UCSD-AML1 (cell line): ENCODE results near the gene SCD5.

Experiments used
- DNase-seq: peaks from one replicate; lab custom pipeline; 2025; ENCODE audit not compliant: unreplicated experiment; lab: John Stamatoyannopoulos, UW

SCD5 gene

DNA sequence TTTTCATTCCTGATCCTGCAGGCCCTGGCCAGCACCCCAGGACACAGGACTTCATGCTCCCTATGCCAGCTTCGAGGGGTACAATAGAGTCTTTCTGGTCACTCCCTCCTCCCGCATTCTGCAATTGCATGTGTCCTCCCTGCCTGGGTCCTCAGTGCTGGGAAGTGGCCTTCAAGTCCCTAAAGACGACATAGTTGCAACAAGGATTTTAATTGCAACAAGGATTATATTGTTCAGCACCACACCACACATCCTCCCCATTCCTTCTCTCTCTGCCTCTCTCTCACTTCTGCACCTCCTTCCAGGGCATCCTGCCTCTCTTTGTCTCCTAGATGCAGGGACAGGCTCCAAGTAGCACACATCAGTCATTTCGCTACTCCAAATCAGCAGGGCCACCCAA lies 25.5 kb downstream of the SCD5 start:
- no peak for DNase-seq

DNA sequence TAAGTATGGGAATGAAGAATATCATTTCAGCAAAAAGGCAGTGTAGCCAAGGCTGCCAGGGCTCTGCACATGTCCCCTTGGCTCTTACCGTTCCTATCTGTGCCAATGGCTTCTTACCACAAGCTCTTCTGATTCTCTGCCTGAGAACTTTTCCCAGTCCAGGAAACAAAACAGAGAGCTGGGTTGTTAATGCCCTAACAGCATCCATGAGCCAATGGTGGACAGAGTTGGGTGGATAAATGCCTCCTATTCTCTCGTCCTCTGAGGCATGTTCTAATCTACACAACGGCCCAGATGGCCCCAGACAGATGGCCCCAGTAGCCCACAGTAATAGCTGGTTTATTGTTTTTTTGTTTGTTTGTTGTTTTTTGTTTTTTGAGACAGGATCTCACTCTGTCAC lies 28.0 kb downstream of the SCD5 start:
- no peak for DNase-seq

DNA sequence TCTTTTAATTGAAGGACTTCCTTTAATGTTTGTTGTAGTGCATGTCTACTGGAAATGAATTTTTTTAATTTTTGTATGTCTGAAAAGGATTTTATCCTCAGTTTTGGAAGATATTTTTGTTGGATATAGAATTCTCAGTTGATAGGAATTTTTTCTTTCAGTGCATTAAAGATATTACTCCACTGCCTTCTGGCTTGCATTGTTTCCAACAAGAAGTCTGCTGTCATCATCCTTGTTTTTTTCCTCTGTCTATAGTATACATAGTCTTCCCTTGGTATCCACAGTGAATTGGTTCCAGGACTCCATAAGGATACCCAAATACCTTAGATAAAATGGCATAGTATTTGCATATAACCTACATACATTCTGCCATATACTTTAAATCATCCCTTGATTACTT lies 33.5 kb downstream of the SCD5 start:
- DNase-seq = no peak

DNA sequence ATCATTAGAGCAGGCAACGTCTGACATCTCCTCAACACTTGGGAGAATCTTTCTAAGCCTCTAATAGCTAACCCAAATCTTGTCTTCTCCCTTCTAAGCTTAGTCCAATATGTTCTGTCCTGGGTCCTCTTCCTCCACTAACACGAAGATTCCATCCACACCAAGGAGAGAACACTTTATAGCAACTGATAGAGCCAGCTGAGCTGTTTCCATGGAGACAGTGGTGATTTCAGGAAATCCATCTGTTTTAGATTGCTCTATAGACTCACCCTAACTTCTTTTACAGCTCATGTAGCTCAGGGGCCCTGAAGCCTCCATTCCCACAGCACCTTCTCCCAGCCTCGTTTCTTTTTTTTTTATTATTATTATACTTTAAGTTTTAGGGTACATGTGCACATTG lies 37.4 kb downstream of the SCD5 start:
- no peak for DNase-seq

DNA sequence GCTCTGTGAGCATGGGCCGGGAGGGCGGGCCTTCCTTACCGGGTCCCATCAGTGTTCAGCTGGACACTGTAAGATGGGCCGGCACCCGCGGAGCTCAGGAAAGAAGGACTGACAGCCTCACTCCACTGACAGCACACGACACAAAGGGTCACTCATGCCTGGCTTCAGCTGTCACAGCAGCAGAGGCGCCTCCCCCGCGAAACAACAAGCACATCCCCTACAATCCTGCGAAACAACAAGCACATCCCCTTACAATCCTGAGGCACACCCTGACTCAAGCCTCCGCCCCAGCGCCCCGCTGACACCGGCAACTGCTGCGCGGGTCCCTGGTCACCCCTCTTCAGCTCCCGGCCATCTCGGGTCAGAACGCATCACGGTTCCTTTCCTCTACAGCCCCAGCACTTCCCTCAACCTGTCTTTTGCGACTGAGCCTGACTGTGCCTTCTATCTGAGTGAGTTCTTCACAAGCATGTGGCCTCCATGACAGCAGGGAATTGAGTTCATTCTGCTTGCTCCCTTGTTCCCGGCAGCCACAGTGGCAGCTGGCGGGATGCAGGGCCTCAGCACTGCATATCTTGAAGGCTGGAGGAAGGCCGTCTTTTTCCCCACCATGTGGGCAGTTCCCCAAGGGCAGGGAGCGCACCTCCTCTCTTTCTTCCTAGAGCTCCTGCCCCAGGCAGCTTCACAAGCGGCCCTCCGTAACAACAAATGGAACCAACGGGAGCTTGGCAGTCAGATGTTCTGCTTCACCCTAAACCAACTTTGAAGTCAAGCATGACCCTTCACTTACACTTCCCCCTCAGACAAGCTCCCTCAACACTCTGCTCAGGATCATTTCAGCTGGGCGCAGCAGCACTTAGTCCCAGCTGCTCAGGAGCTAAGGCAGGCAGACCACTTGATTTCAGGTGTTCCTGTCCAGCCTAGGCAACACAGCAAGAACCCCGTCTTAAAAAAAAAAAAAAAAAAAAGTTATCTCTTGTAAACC lies 39.6 kb downstream of the SCD5 start:
- no peak for DNase-seq

DNA sequence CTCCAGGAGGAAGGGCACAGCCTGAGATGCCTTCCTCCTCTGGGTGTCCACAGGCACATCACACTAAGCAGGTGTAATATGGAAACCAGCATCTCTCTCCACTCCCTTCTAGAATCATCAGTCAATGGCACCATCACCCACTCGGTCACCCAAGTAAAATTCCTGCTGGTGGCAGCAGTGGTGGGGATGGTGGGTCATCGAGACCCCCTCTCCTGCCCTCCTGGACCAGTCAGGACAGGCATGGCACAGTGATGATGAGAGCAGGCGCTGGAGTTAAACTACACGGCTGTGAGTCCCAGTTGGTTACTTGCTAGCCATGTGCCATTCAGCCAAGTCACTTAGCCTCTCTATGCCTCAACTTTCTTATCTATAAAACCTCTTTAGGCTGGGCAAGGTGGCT lies 42.5 kb downstream of the SCD5 start:
- no peak for DNase-seq

DNA sequence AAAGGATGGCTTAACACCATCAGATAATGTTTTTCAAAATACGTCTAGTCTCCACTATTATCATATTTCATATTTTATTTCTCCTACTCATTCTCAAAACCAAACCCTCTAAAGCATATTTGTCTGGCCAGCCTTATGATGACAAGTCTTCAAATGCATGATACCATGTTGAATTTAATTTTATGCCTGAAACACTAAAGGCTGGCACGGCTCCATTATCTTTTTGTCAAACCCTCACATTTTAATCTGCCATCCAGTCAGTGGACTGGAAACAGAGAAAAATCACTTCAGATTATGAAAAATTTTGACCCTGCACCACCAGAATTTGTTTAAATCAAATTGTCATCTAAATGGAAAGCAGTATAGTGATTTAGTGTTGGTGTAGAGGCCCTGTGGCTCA lies 42.9 kb downstream of the SCD5 start:
- DNase-seq = no peak

DNA sequence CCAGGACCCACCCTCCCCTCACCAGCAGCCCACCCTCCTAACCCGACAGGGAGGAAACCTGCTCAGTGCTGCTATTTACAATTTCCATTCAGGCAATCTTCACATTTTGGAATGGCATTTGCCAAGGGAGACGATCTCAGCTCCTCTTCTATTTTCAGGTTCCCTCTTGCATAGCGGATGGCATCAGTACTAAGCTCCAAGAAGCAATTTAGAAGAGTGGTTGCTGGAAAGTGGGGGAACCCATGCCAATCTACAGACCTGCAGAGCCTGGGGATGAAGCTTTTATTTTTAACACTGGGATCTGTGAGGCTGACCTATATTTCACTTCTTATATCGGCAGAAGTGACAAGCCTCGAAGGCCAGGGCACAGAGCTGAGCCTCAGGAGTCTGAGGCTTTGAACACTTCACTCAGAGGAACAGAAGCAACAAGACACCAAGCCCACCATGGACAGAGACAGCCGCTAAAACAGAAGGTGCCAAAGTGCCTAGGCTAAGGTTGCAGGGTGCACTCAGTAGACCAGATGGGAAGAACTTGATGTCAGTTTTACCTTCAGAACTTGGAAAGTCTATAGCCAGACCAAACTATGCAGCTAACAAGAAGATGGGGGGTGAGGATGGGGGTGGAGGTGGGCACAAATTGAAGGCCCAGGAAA lies 44.0 kb downstream of the SCD5 start:
- DNase-seq = no peak

DNA sequence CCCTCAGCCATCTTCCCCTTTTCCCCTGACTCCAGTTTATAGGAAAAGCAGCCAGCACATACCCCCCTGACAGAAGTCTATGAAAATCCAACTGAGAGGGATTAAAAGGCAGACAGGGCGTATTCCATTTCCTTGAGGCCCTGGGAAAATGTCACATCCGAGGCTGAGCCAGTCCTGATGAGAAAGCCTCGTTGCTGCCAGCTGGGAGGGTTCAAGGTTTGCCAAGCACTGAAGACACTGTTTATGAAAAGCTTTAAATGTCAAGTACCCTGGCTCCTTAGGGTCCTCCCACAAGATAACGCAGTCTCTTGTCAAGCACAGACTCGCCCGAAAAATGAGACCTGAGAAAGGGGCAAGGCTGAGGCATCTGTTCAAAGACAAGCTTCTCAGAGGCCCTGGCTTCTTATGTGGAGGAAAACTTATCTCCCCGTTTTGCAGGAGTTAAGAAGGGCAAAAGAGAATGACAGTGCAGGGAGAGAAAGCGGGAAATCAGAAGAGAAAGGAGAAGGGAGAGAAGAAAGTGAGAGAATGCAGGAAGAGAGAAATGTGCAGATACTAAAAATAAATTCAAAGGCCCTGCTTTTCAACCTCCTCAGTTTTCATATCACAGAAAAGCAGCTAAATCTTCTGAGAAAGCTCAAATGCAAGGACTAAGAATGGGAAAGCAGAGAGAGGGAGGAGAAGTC lies 44.7 kb downstream of the SCD5 start:
- no peak for DNase-seq

DNA sequence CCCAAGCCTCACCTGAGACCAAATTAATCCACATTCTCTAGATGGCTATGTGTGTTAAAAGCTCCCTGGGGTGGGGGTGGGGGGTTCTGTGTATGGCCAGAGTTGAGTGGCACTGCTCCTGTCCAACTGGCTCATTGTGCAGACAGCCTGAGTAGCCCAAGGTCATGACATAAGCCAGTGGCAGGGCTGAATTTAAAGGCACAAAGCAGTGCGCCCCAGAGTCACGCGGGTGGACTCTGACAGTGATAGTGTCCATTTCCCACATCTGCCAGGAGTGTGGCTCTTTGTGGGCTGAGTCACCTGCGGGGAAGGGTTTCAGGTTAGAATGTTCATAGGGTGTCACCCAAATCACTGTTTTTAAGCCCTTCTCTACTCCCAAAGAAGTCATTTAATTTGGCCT lies 45.4 kb downstream of the SCD5 start:
- no peak for DNase-seq

DNA sequence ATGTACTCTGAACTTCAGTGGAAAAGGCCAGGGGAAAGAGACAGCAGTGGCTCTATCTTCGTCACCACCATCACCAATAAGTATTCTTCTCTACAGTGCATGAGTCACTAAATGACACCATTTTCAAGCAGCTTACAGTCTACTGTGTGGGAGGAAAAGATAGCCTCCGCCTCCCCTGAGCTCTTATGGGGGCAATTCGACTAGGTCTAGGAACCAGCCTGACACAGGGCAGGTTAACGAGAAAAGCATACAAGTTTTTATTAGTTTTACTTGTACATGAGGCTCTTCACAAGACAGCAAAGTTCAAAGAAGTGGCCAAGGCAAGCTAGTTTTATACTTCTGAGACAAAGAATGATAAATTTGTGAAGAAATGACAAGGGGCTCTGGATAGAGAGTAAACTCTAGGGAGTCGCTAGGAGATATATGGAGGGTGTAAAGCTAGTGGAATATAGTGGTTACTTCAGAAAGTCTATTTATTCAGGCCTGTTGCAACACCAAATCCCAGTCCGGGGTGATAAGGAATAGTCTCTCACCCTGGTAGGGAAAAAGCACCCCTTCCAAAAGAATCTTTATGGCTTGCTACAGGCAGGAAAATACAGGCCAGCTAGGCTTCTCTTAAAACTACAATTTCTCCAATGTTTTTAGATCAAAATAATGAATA lies 49.7 kb downstream of the SCD5 start:
- DNase-seq = no peak

DNA sequence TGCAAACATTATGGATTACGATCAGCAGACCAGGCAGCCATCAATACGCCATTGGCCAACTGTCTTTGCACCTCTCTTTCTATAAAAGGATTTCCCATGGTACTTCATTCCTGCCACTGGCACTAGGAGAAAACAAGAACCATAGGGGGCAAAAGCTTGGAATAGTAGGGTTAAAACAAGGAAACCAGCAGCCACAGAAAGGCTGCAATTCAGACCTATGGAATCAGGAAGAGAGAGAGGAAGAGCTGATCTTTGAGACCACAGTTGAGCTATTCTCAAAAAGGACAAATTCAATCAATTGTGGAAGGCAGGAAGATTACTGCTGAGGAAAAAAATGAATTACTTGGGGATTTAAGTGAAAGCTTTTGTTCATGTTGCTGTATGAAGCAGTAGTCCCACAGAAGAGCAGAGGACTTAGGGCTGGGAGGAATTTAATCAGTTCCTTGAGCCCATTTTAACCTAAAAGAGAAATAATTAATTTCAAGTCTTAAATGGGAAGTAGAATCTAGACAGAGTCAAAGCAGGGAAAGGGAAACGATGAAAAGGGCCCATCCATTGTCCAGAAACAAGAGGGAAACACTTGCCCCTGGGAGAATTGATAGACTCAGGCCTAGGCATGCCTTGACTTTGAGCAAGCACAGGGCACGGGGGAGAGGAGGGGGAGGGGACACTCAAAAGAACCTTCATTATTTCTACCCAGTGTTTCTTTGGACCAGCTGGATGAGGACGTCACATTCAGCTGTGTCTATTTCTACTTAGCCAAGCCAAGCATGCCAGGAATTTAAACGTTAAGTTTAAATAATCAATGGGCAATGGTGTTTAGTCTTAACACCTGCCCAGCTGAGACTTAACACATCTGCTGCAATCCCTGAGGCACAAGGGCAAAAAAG lies 50.7 kb downstream of the SCD5 start:
- DNase-seq = no peak

DNA sequence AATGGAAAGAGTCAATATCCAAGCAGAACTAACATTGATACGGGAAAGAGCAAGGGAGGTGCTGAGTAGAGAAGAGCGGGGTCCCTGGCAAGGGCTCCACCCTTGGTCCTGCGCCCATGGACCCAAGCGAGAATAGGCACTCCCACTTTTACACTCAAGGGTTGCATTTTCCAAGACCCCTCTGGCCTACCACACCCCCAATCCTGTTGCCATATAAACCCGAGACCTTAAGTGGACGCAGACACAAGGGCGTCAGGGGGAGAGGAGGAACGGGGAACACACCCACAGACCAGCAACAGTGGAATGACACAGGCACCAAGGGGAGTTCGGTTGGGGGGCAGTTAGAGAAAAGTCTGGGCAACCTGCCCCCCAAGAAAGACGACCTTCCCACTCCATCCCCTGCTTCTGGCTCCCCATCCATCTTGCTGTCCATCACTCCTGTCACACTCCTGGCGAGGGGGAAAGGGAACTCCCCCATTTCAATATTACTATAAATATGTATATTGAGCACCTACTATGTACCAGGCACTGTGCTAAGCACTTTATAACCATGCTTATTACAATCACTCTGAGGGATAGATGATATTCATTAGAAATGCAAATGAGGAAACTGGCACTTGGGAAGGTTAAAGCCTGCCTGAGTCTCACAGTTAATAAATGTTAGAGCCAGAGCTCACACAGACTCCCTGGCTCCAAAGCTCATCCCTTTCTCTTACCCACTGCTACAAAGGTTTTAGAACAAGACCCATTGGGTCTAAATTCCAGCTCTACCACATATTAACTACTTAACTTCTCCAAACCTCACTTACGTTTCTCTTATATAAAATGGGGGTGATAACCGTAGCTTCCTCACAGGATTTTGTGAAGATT lies 51.7 kb downstream of the SCD5 start:
- DNase-seq = no peak

DNA sequence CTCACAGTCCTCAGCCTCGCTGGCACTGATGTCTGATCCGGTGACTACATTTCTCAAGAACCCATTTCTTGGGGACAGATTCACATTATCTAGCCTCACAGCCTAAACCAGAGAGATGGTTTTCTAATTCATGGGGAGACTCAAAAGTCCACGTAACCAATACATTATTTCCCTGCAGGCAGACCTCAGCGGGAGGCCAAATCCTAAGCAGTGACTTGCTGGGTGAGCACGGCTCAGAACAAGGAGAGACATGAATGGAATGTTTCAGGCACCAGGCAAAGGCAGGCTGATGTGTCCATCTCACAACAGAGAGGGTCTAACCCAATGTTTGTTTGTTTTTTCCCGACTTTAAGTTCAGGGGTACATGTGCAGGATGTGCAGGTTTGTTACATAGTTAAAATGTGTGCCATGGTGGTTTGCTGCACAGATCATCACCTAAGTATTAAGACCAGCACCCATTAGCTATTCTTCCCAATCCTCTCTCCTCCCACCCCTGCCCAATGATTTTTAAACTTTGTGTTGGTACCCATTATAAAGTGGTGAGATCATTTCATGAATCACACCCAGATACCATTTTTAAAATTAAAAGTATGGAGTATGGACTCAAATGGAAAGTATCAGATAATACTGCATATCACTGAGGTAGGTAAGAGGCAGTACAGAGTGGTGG lies 53.3 kb downstream of the SCD5 start:
- DNase-seq = no peak

DNA sequence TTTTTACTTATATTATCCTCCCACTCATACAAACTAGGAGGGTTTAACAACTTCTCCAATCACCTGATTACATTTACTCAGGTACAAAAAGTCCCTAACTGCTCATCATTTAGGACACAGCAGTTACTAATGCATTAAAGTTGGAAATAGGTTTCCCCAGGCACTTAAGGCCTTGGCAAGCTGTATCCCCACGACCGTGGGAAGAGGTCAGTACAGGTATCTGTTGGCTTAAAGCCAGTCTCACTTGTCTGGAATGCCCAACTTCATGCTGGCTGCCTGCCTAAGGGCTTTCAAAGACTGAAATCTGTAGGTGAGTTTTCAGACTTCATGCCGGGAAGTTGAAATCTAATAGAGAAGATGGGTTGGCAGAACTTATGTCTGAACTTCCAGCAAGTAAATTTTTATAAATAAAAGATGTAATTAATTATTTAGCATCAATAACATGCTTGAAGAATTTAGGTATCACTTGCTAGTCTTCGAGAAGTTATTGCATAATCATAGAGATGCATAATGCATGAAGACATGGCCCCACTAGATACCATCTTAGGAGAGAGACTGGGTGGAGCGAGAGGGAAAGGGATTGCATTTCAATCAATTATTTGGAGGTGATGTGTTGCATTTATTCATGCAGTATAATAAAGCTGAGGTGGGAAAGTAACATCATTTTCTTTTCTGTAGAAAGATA lies 54.2 kb downstream of the SCD5 start:
- DNase-seq = no peak

DNA sequence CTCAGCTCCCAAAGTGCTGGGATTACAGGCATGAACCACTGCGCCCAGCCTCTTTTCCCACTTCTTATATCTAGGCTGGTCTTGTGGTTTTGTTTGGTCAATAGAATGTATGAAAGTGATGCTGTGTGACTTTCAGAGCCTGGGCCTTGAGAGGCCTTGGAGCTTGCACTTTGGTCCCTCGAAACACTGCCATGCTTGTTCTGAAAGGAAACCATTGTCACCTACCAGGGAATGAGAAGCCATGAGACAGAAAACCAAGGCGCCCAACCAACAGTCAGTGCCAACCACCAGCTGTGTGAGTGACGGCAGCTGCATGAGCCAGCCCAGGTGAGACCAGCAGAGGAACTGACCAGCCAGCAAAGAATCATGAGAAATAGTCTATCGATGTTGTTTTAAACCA lies 57.4 kb downstream of the SCD5 start:
- no peak for DNase-seq

DNA sequence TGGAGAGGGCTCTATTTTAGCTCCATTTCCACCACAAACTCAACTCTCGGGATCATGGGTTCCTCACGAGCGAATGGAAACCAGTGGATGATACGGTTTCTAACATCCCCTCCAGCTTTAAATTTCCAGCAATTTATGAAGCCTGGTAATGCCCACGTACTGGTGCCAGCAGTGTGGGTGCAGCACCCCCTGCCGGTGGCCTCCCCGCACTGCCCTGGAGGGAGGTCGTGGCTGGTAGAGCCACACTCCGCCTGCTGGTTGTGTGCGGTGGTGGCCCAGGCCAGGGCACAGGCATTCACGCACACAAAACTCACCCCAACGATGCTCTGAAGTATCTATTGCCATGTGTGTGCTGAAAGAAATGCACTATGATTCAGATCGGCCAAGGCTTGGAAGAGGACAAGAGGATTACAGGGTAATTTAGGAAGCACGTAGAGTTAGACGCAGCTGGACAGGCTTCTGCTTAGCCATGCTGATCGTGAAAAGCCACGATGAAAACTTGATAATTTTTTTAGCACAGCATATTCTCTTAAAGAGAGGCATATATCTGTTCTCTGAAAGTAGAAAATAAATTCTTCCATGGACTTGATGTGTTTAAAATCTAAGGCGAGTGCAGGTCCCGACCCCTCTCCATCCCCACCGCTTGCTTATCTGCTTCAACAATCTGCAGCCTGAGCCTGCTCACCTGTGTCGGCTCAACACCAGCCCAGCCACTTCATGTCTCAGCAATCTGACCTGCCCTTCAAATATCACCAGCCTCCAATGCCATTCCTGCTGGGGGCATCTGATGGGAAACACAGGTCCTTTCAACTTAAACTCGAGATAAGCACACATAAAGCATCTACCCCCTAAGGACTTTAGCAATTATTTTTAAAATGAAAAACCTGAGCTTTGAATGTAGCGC lies 59.1 kb downstream of the SCD5 start:
- peak; percentile 82 for DNase-seq
